ENCODE measurements around the gene HIC1.
"Not testable (repeated sequence)": the region's sequence is repeated elsewhere in the genome, so short reads cannot be mapped to it uniquely, and the experiment has no call there.

The HIC1 gene, protein sequence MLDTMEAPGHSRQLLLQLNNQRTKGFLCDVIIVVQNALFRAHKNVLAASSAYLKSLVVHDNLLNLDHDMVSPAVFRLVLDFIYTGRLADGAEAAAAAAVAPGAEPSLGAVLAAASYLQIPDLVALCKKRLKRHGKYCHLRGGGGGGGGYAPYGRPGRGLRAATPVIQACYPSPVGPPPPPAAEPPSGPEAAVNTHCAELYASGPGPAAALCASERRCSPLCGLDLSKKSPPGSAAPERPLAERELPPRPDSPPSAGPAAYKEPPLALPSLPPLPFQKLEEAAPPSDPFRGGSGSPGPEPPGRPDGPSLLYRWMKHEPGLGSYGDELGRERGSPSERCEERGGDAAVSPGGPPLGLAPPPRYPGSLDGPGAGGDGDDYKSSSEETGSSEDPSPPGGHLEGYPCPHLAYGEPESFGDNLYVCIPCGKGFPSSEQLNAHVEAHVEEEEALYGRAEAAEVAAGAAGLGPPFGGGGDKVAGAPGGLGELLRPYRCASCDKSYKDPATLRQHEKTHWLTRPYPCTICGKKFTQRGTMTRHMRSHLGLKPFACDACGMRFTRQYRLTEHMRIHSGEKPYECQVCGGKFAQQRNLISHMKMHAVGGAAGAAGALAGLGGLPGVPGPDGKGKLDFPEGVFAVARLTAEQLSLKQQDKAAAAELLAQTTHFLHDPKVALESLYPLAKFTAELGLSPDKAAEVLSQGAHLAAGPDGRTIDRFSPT

DNA sequence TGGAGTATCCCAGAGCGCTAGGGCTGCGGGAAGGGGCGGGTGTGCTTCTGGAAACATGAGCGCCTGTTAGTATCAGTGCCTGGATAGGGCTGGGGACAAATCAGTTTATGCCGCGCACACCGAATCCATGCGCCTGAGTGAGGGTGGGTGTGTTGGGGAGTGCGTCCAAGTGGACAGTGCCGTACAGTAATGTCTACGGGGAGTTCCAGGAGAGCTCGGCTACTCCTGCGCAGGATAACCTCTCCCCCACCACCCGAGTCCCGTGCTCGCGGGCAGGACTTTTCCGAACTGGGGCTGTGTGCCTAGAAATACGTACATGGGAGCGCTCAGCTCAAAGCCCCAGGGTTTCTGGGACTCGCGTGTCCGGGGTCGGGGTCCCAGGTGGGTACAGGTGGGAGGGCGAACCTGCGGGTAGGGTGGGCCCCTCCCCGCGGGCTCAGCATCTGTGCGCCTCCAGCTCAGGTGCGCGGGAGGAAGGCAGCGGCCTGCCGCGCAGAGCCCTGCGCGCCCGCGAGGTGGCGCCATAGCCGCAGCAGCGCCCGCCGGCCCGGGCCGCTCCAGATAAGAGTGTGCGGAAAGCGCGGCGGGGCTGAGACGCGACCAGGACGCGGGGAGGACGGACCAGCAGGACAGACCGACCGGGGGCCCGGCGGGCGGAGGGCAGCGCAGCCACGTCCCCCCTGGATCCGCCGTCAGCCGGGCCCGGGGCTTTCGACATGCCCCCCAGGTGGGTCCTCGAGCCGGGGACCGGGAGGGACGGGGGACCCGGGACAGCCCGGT, at the start of gene HIC1:
TSS of gene HIC1 (plus strand) at position 592 of the 780 bp plus-strand sequence. CDS start 1,588 bp downstream, outside the sequence.
- DNase-seq: peak; percentile 80

DNA sequence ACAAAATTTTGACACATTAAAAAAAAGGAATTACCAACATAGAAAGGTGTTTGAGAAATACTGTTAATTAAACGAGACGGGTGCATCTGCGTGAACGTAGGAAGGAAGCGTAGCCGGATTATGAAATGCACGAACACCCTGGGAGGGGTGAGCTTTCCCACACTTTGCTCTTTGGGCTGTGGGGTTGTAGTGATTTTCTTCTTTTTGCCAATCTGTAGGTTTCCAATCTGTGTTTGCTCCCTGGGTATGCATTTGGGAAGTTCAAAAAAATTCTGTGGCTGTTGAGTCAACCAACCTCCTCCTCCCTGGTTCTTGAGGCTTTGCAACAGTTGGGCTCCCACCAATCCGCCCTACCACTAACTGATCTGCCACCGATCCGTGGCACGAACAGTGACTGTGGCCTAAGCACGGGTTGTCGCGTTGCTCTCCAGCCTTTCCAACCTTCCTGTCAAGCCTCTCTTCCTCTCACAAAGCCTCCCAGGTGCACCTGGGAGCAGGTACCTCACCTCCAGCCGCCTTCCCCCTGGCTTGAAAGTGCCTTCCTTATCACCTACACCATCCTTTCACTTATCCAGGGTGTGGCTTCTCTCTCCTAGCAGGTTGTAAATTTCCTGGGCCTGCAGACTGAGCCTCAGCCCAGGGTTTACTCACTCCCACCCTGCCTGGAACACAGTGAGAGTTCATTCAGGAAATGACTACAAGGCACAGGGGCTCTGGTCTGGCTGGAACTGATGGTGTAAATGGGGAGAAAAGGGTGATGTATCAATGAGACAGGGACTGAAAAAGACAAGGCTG, 46.4 kb upstream of the HIC1 start:
- no peak for DNase-seq

DNA sequence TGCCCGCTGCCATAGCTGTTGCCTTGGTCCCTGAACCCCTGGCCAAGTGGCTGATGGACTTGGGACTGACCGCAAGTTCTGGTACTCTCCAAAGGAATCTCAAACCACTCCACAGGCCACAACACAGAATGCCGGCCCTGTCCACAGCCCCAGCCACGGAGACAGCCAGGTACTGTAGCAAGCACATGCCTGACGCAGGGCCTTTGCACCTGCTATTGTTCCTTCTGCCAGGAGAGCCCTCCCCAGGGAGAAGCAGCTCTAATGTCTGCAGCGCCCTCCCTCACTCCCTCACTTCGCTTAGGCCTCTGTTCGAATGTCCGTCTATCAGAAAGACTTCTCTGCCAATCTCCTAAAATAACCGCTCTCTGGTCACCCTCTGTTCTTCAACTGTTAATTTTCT, 45.2 kb upstream of the HIC1 start:
- DNase-seq: no peak

DNA sequence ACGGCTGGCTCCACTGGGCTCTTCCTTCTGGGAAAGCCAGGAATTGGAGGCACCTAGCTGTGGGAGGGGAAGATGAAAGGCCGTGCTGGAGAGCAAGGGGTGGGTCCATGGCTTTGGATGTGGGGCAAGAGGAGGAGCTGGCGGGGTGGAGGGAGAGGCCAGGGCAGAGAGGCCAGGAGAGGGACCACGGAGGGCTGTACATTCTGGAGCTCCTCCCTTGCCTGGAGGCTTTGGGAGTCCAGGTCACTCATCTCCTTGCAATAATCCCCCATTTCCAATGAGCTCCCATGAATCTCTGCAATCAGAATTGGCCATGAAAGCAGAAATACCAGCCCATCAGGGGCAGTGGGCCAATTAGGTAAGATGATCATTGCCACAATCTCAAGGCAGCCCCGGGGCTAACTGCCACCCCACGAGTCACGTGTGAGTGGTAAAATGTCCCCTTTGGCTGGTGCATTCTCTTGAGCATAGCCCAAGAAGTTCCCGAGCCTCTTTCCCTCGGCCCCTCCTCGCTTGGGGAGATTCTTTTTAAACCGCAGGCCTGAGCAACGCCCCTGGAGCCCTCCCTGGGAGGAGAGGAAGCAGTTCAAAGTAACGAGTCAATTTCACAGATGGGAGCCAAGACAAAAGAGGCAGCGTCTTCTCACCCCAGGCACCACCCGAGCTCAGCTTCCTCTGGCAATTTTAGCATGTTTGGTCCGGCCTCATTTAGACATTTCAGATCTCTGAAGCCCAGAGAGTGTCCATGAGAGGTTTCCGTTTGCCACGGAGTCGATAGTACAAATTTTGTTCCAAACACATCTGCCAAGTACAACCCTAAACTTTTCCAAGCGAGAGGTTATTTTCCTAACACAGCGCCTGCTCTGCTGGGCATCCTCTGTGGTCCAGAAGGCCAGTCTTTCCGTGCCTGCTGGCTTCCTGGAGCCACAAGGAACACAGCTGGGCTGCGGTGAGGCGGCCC, 43.2 kb upstream of the HIC1 start:
- peak; percentile 11 for DNase-seq

DNA sequence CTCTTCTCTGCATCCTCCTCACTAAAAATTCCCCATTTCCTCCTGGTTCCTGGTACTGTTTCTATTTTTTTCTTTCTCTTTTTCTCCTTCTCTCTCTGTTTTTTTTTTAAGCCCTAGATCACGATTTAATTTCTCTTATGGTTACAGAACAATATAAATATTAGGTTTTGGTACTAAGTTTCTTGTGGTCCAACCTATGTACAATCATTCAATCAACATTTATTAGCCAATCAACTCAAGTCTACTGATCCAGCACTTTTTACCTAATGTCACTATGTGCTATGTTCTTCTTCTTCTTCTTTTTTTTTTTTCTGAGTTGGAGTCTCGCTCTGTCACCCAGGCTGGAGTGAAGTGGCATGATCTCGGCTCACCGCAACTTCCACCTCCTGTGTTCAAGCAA, 42.4 kb upstream of the HIC1 start:
- DNase-seq: no peak

DNA sequence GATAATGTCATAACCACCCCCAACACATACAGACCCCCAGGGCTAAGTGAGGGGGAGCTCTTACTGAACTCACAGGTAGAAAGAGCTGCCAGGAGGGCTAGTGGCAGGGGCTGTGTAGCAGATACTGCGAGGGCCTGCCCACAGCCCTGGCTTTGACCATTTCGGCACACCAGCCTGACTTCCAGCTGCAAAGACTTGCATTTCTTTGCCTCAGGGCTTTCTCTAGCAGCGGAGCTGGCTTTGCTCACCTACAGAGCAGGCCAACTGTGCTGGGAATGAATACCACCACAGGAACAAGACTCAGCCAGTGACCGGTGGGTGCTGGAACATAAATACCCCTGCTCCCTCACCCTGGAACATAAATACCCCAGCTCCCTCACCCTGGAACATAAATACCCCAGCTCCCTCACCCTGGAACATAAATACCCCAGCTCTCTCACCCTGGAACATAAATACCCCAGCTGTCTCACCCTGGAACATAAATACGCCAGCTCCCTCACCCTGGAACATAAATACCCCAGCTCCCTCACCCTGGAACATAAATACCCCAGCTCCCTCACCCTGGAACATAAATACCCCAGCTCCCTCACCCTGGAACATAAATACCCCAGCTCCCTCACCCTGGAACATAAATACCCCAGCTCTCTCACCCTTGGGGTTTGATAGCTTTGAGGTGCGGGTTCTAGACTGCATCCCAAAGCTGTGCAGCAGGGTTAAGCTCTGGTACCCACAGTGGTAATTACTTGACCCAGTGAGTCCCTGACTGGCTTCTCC, 41.5 kb upstream of the HIC1 start:
- not testable (repeated sequence) for DNase-seq

DNA sequence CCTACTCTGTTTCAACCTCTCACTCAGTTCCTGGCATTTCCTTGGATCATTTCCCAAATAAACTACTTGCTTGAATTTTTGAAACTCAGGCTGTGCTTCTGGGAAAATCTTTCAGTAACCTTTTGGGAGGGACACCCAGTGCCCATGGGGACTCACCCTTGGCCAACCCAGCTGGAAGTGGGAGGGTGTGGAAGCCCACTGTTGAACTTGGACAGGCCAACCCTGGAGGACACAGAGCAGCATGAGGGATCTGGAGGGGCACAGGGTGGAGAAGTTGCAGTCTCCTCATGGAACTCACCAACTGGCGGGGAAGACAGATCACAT, 40.9 kb upstream of the HIC1 start:
- no peak for DNase-seq

DNA sequence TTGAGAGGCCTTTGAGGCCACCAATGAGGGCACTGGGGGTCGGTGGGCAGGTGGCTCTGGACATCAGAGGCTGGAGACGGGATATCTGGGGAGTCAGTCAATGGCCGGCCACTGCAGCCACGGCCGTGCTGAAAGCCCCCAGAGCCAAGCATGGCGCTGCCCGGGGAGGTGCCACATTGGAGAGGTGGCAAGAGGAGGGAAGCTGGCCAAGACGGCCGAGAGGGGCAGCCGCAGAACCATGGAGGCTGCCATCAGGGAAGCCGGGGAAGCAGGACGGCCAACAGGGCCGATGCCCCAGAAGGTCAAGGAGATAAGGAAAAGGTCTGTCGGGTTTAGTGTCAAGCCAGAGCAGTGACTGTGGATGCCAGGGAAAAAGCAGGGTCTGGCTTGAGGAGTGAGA, 39.6 kb upstream of the HIC1 start:
- no peak for DNase-seq

DNA sequence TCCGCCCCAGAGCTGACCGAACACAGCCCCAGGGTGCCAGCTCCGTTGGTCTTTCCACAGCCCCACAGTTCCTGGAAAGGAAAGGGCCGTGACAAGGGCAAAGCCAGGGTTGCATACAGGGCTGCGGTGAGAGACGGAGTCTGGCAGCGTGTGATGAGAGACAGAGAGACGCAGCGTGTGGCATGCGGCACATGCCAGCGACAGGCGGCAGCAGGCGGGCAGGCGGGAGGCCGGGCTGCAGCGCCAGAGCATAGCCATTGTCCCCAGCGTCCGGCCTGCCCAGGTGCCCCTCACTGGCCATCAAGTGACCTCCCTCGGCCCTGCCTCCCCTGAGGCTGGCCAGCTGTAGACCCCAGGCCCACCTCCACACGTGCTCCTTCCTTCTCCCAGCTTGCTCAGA, 38.4 kb upstream of the HIC1 start:
- no peak for DNase-seq

DNA sequence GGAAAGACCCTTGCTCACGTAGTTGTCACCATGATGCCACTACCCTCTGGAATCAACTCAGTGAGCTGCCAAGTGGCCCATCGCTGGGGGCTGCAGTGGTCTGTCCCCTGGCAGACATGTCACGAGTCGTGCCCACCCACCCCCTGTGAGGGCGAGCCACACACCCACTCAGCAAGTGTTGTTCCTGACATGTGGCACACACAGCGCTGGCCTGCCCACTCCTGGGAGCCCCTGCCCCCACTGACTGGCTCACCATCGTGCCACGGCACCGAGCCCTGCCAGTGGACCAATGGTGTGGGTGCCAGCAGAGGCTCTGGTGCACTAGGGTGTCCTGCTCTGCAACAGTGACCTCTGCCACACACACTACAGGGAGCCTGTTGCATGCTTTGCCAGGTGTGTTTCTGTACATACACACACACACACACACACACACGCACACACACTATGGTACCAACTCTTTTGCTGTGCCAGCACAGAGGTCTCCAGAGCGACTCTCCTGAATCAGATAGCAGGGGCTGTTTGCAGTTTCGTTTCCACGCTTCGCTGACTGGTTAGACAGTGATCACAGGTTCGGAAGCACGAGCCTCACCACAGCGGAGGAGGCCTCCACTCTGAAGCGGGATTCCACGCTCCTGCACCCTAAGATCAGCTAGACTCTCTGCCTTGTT, 37.5 kb upstream of the HIC1 start:
- DNase-seq: no peak

DNA sequence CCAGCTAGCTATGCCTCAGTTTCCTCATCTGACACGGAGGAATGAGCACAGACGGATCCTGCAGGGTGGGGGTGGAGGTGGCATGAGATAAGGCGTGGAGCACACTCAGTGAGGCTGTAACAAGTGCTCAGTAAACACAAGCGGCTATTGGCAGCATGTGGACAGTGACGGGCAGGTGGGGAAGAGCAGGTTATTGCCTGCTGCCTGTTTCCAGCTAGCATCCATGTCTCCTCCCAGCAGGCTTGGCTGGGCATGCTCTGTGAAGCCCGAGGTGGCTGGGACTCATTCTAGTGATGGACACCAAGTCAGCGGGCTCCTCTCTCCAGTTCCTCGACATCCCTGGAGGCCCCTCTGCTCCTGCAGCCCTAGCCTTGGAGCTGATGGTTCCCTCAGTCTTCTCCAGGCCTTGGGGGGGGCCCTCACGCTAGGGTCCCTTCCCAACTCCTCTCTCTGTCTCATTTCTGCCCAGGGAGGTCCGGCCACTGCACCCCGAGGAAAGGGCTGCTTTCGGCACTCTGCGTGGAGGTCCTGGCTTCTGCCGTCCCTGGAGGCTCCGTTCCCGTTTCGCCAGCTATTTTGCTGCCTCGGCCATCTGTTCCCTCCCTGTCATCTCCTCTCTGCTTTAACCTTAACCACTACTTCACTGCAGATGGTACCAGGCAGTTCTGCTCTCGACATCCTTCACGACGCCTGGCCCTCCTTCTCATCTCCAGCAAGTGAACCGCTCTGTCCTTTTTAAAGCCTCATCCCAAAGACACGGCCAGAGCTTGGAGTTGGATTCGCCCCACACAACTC, 36.0 kb upstream of the HIC1 start:
- no peak for DNase-seq

DNA sequence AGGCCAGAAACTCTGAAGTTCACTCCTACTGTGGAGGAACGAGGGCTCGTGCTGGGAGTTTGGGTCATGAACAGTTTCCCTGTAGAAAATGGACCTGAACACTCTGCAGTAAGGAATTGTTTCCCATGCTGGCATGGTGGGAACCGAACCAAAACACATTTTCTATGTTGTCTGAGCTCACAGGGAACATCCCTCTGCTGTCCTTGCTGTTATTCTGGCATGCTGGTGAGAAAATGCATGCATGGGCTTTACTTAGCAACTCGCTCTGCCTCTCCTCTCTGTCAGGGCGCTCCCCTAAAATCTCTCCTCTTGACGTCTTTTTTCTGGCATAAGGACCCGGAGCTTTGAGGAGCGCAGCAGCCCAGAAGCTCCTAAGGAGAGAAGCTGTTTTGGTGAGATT, 35.2 kb upstream of the HIC1 start:
- no peak for DNase-seq

DNA sequence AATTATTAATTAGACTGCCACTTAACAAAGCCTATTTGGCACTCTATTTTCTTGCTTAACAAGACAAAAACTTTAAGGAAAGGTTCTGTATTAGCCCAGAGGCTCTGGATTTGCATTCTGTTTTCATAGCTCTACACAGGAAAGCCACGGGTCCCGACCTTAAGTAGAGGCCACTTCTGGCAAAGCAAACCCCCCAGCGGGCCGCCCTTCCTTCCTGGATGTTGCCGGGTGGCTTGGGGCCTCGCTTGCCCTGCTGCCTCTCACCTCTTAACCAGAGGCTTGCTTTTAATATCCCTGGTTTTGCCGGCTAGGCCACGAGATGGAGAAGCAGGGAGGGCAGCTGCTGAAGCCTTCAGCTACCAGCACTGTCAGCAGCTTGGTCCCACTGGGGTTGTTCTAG, 34.2 kb upstream of the HIC1 start:
- DNase-seq: no peak

DNA sequence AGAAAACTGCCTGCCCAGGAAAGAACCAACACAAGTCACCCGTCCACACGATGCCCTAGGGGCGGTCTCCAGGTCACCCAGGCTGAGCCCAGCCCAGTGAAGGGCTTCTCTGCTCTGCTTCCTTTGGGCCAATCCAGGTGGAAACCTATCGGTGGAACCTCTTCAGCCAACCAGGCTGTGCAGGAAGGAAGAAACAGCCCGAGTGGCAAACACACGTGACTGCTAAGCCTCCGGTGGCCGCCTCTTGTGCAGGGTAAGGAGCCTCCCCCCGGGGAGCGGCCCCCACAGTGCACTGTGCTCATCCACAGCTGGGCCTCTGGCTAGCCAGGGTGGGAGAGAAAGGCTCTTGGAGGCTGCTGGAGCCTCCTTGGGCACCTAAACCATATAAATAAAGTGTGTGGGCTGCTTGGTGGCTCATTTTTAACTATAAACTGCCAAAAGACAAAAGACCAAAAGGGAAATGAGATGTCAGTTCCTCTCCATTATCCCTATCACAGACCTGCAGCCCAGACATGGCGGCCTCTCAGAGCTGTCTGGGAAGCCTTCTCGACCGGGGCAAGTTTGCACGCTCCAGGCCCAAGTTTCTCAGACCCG, 32.2 kb upstream of the HIC1 start:
- peak; percentile 21 for DNase-seq

DNA sequence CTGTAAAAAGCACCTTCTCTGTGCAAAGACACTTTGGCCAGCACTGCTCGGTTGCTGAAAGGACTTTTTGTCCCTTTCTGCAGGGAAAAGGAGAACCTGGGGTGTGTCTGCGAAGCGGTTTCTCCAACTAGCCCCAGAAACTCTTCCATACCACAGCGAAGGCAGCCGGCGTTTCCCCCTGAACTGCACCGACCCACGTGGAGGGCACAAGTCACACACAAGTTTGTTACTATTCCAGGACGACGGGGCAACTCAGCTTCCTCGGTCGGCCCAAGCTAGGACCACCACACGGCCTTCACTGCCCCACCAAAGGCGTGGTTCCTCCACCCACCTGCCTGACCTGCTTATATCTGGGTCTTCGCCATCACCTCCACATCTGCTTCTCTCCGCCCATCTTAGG, 31.6 kb upstream of the HIC1 start:
- no peak for DNase-seq

DNA sequence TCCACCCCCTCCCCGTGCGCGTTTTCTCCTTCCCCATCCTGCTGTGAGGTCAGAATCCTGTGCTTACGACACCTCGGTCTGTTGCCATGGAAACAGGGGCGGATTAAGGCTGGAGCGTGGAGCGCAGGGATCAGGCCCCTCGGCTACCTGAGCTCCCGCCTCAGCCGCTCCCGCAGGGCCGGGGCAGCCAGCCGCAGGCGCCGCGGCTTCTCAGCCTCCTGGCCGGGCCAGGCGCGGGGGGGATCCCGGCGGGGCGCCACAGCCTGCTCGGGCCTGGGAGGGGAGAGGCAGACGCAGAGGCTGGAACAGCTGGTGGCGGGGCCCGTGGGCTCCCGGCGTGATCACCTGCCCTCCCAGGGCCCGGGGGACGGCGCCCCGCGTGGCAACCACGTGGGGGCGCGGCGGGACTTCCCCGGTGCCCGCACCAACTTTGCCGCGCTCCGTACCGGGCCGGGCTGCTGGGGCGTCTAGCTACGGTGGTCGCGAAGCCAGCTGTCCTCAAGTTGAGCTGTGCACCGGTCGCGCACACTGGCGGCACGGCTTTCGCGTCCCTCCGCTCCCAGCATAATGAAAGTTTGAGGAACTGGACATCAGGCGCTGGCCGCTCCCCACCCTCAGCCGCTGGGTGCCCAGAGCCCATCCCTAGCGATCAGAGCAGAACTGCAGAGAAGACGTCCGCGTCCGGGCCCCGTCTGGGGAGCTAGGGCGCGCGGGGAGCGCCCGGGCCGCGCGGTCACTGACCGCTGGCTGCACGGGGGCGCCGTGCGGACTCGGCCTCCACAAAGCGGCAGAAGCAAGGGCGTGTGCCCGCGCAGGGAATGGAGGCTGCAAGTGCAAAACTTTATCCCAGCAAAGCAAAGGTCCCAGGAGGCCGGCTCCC, 31.0 kb upstream of the HIC1 start:
- peak; percentile 62 for DNase-seq

DNA sequence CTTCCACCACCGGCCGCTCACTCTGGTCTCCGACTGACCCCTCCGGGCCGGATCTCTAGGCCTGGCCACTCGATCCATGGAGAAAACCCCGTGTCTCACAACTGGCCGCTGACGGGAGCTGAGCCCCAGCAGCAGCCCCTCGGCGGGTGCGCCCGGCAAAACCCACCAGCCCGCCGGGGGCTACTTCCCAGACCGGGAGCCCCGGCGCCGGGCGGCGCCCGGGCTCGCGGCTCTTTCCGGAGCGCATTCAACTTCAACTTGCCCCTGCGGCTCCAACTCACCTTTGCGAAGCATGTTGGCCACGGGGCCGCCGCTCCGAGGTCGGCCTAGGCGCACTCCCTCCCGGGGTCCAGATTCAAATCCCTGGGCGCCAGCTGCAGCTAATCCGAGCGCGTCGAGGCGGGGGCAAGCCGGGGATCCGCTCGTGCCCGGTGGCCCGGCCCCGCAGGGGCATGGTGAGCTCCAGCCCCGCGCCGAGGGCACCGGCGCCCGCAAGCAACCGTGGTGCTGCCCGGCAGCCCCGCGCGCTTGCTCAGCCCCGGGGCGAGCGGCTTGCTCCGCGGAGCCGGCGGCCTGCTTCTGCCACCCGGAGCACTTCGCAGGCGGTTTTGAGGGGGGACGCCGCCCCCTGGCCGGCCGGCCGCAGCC, 30.2 kb upstream of the HIC1 start:
- DNase-seq: no peak

All from hematopoietic multipotent progenitor cell treated with erythropoietin and hydrocortisone succinate and interleukin-3 and kit ligand, for 6 days (in vitro differentiated cells).